SU-DHL-6 (cell line): ENCODE results near the gene DPP6.

Experiments
- CTCF ChIP-seq: fragments of 200-600 bp; sonication (generic); IDR thresholded peaks from one replicate; pipeline ENCODE4 v1.5.1; 2017; ENCODE audit warnings: antibody characterized with exemption, mild to moderate bottlenecking, low read length, moderate library complexity; ENCODE audit not compliant: insufficient read depth, poor library complexity, severe bottlenecking
- EZH2phosphoT487 ChIP-seq: fragments of 200-600 bp; sonication (generic), shearing (Covaris generic); conservative IDR thresholded peaks from 2 replicates; pipeline ENCODE4 v1.6.1; 2018; ENCODE audit warnings: mild to moderate bottlenecking, antibody characterized with exemption, low read length, moderate library complexity, mixed read lengths

- TF ChIP-seq CTCF: no peak
- no peak for TF ChIP-seq EZH2phosphoT487
Measured at GRCh38 chr7:154827007-154827406, 774.8 kb downstream of the DPP6 start.
